KMS-11 (cell line): ENCODE data around the gene LHX4.
A peak's percentile ranks its signal among the peaks of the same experiment; 100 is the strongest.

Experiments
- H2AFZ ChIP-seq: fragments of 200-600 bp; sonication (generic); 2 replicates; pipeline ENCODE4 v1.6.1; 2016; ENCODE audit warnings: antibody characterized with exemption, mixed run types, low read depth
- H3K27ac ChIP-seq: fragments of 200-600 bp; sonication (generic); 2 replicates; pipeline ENCODE4 v1.6.1; 2016; ENCODE audit warnings: mild to moderate bottlenecking, mixed run types
- H3K27me3 ChIP-seq: fragments of 200-600 bp; sonication (generic); 2 replicates; pipeline ENCODE4 v1.6.1; 2017; ENCODE audit warnings: mild to moderate bottlenecking, low read depth, mixed run types, moderate library complexity; ENCODE audit not compliant: insufficient read depth
- H3K36me3 ChIP-seq: fragments of 200-600 bp; sonication (generic); 2 replicates; pipeline ENCODE4 v1.6.1; 2017; ENCODE audit warnings: mild to moderate bottlenecking, mixed run types; ENCODE audit not compliant: insufficient read depth
- H3K4me1 ChIP-seq: fragments of 200-600 bp; sonication (generic); 2 replicates; pipeline ENCODE4 v1.6.1; 2016; ENCODE audit warnings: mild to moderate bottlenecking, low read depth, mixed run types; ENCODE audit not compliant: poor library complexity, severe bottlenecking
- H3K4me2 ChIP-seq: fragments of 200-600 bp; sonication (generic); 2 replicates; pipeline ENCODE4 v1.7.0; 2016; ENCODE audit warnings: mild to moderate bottlenecking, mixed run types
- H3K4me3 ChIP-seq: fragments of 200-600 bp; sonication (generic); IDR thresholded peaks from 2 replicates; pipeline ENCODE4 v1.6.1; 2017; ENCODE audit warnings: low read depth, low read length, mixed read lengths; ENCODE audit not compliant: insufficient read depth
- H3K79me2 ChIP-seq: fragments of 200-600 bp; sonication (generic); 2 replicates; pipeline ENCODE4 v1.6.1; 2016; ENCODE audit warnings: low read depth, mixed run types; ENCODE audit not compliant: insufficient read depth
- H3K9ac ChIP-seq: fragments of 200-600 bp; sonication (generic); 2 replicates; pipeline ENCODE4 v1.6.1; 2016; ENCODE audit warnings: mild to moderate bottlenecking, mixed run types
- H4K20me1 ChIP-seq: fragments of 200-600 bp; sonication (generic); 2 replicates; pipeline ENCODE4 v1.6.1; 2016; ENCODE audit warnings: mild to moderate bottlenecking, mixed run types; ENCODE audit not compliant: insufficient read depth
- TF ChIP-seq, protein P1 (sequence below): fragments of 200-600 bp; sonication (generic); conservative IDR thresholded peaks from 2 replicates; pipeline ENCODE4 v1.6.1; 2017; ENCODE audit warnings: low read depth, mild to moderate bottlenecking, antibody characterized with exemption, low read length, moderate library complexity, mixed read lengths

Gene LHX4

GRCh38 chr1:180250499-180250770, 20.4 kb downstream of the LHX4 start:
- Histone ChIP-seq H3K4me1 (peaks cover 22% of the 10 kb centered on the region), H3K79me2 (no peaks in the 10 kb centered on the region), H3K27ac (no peak overlapping the region), H3K36me3 (no peaks in the 10 kb centered on the region), H3K9ac (no peak overlapping the region), H3K27me3 (no peaks in the 10 kb centered on the region), H2AFZ (no peak overlapping the region), H3K4me3 (no peak overlapping the region), H4K20me1 (no peaks in the 10 kb centered on the region), H3K4me2 (no peak overlapping the region)
- TF ChIP-seq, protein P1, sequence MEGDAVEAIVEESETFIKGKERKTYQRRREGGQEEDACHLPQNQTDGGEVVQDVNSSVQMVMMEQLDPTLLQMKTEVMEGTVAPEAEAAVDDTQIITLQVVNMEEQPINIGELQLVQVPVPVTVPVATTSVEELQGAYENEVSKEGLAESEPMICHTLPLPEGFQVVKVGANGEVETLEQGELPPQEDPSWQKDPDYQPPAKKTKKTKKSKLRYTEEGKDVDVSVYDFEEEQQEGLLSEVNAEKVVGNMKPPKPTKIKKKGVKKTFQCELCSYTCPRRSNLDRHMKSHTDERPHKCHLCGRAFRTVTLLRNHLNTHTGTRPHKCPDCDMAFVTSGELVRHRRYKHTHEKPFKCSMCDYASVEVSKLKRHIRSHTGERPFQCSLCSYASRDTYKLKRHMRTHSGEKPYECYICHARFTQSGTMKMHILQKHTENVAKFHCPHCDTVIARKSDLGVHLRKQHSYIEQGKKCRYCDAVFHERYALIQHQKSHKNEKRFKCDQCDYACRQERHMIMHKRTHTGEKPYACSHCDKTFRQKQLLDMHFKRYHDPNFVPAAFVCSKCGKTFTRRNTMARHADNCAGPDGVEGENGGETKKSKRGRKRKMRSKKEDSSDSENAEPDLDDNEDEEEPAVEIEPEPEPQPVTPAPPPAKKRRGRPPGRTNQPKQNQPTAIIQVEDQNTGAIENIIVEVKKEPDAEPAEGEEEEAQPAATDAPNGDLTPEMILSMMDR, result no peak

GRCh38 chr1:180250883-180251509, 20.9 kb downstream of the LHX4 start:
- H3K4me2 ChIP-seq, result no peak overlapping the region
- H3K79me2 ChIP-seq, result no peaks in the 10 kb centered on the region
- H3K4me3 ChIP-seq, result no peak overlapping the region
- H3K36me3 ChIP-seq, result no peaks in the 10 kb centered on the region
- no peak overlapping the region for H3K9ac ChIP-seq
- no peaks in the 10 kb centered on the region for H3K27me3 ChIP-seq
- H3K27ac ChIP-seq, result no peak overlapping the region
- H4K20me1 ChIP-seq, result no peaks in the 10 kb centered on the region
- TF ChIP-seq, protein P1, result no peak
- no peak overlapping the region for H2AFZ ChIP-seq
- peaks cover 22% of the 10 kb centered on the region for H3K4me1 ChIP-seq

DNA sequence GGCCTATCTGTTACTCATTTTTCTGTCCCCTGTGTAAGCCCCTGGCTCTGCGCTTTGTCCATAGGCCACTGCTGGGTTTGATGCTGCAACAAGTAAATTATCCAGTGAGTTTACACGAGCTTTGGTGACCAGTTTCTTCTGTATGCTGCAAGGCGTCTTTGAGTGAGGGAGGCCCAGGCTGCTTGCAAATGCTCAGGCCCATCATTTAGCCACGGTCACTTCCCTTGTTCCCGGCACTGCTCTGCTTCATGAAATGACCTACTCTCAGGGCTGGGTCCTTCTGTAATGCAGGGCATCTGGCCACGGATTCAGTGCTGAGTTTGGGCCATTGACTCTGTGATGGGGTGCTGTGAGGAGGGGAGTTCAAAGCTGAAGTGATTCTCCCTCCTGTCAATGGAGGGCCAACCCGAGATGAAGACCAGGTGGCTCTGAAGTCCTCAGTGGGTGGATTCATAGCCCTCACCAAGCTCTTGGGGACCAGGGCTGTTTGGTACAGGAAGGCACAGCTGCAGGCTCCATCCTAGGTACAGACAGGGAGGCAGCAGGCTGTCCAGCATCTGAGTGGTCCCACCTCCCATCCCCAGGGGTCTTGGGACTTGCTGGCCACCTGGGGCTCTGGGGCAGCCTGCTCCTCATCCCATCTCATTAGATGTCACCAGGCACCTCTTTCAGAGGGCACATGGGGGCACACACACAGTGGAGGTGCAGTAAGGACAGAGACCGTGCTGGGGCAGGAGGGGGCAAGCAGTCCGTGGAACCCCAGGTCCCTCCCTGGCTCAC, 21.7 kb downstream of the LHX4 start:
- no peak overlapping the region for H3K4me3 ChIP-seq
- peaks cover 19% of the 10 kb centered on the region for H3K4me1 ChIP-seq
- H3K36me3 ChIP-seq, result no peaks in the 10 kb centered on the region
- no peak overlapping the region for H3K4me2 ChIP-seq
- no peak overlapping the region for H3K27ac ChIP-seq
- no peaks in the 10 kb centered on the region for H3K27me3 ChIP-seq
- H4K20me1 ChIP-seq, result no peaks in the 10 kb centered on the region
- H2AFZ ChIP-seq, result no peak overlapping the region; the same call in 1 of the 2 replicates
- no peak overlapping the region for H3K9ac ChIP-seq
- TF ChIP-seq, protein P1, result no peak
- H3K79me2 ChIP-seq, result no peaks in the 10 kb centered on the region

- H3K79me2 ChIP-seq, result no peaks in the 10 kb centered on the region
- no peaks in the 10 kb centered on the region for H3K27me3 ChIP-seq
- H3K4me2 ChIP-seq, result peak overlapping the region; percentile 33; the same call in 1 of the 2 replicates
- H3K4me3 ChIP-seq, result no peak overlapping the region
- TF ChIP-seq, protein P1, result peak; percentile 99
- peak overlapping the region; percentile 43; the same call in 1 of the 2 replicates for H2AFZ ChIP-seq
- H3K36me3 ChIP-seq, result no peaks in the 10 kb centered on the region
- H3K4me1 ChIP-seq, result peaks cover 7% of the 10 kb centered on the region
- no peak overlapping the region for H3K9ac ChIP-seq
- H3K27ac ChIP-seq, result no peak overlapping the region
- H4K20me1 ChIP-seq, result no peaks in the 10 kb centered on the region
Measured at GRCh38 chr1:180252638-180253536, 22.8 kb downstream of the LHX4 start.
